HepG2 (cell line): Measurements from ENCODE around the gene LIPT1. TPM values are rescaled to one million over a fixed set of nuclear protein-coding genes. Genes with fewer than 3 reads are reported as not detected.

Experiments used
- ETV6 ChIP-seq: sonication (generic); formaldehyde crosslinking; conservative IDR thresholded peaks from 2 replicates; pipeline ENCODE4 v1.4.0; 2020; ENCODE audit warnings: missing genetic modification reagents
- FOXM1 ChIP-seq: sonication (generic); formaldehyde crosslinking; IDR thresholded peaks from 2 replicates; pipeline ENCODE4 v1.5.0; 2020; ENCODE audit warnings: missing genetic modification reagents
- HMG20B ChIP-seq: conservative IDR thresholded peaks from 2 replicates; pipeline ENCODE4 v1.6.1; 2016; ENCODE audit warnings: missing genetic modification reagents, missing compliant biosample characterization
- KDM5B ChIP-seq: sonication (generic); formaldehyde crosslinking; IDR thresholded peaks from 2 replicates; pipeline ENCODE4 v1.4.0; 2020; ENCODE audit warnings: missing genetic modification reagents, mild to moderate bottlenecking, borderline replicate concordance
- MEIS2 ChIP-seq: sonication (generic); formaldehyde crosslinking; IDR thresholded peaks from 2 replicates; pipeline ENCODE4 v1.9.0; 2021; ENCODE audit warnings: mild to moderate bottlenecking, missing genetic modification reagents
- MYC ChIP-seq: sonication (generic); formaldehyde crosslinking; IDR thresholded peaks from 2 replicates; pipeline ENCODE4 v1.9.0; 2021; ENCODE audit warnings: missing genetic modification reagents, borderline replicate concordance
- MZF1 ChIP-seq: sonication (generic); formaldehyde crosslinking; IDR thresholded peaks from 2 replicates; pipeline ENCODE4 v1.8.1; 2023; ENCODE audit warnings: mild to moderate bottlenecking, missing genetic modification reagents, borderline replicate concordance
- NR2F6 ChIP-seq, 2 experiments: IDR thresholded peaks; 2 replicates each; pipeline ENCODE4 v1.6.1; 2016; ENCODE audit warnings: antibody characterized with exemption in 1 of 2, mild to moderate bottlenecking in 1 of 2
- RORA ChIP-seq: sonication (generic); formaldehyde crosslinking; IDR thresholded peaks from 2 replicates; pipeline ENCODE4 v1.5.0; 2020; ENCODE audit warnings: mild to moderate bottlenecking, missing genetic modification reagents, moderate library complexity
- SIN3A ChIP-seq: IDR thresholded peaks from 2 replicates; pipeline ENCODE4 v1.6.1; 2011; ENCODE audit warnings: low read depth, mild to moderate bottlenecking, control low read depth, low read length, borderline replicate concordance
- ZFP36L1 ChIP-seq: sonication (generic); formaldehyde crosslinking; IDR thresholded peaks from 2 replicates; pipeline ENCODE4 v1.8.0; 2022; ENCODE audit warnings: mild to moderate bottlenecking, missing genetic modification reagents, moderate library complexity
- ZFX ChIP-seq: sonication (generic); formaldehyde crosslinking; IDR thresholded peaks from 2 replicates; pipeline ENCODE4 v1.4.0; 2020; ENCODE audit warnings: mild to moderate bottlenecking, low read depth, missing genetic modification reagents, moderate library complexity
- ZNF292 ChIP-seq: sonication (generic); formaldehyde crosslinking; IDR thresholded peaks from 2 replicates; pipeline ENCODE4 v1.8.1; 2022; ENCODE audit warnings: mild to moderate bottlenecking, low read depth, missing genetic modification reagents, borderline replicate concordance
- ZNF460 ChIP-seq: sonication (generic); formaldehyde crosslinking; IDR thresholded peaks from 2 replicates; pipeline ENCODE4 v1.5.1; 2020; ENCODE audit warnings: missing genetic modification reagents, mild to moderate bottlenecking, borderline replicate concordance
- ZNF724P ChIP-seq: sonication (generic); formaldehyde crosslinking; IDR thresholded peaks from 2 replicates; pipeline ENCODE4 v1.8.0; 2022; ENCODE audit warnings: missing genetic modification reagents, borderline replicate concordance
- ZNF746 ChIP-seq: sonication (generic); formaldehyde crosslinking; IDR thresholded peaks from 2 replicates; pipeline ENCODE4 v1.8.0; 2022; ENCODE audit warnings: mild to moderate bottlenecking, missing genetic modification reagents
- ZNF747 ChIP-seq: sonication (generic); formaldehyde crosslinking; IDR thresholded peaks from 2 replicates; pipeline ENCODE4 v1.8.1; 2023; ENCODE audit warnings: missing genetic modification reagents, mild to moderate bottlenecking, borderline replicate concordance
- polyA plus RNA-seq, 8 experiments: library from polyadenylated mRNA; depleted of rRNA in 3 of 8; stranded (reverse) in 7 of 8; unstranded in 1 of 8; fragments of >200 nt; fragmentation: Illumina TruSeq in 4 of 8; extraction: Trizol in 4 of 8; gene quantifications; 2 replicates each; pipeline versions ENCODE4 v1.2.1 to v1.2.3, GENCODE V29; 2011 to 2016; ENCODE audit warnings: low read depth in 4 of 8, missing spikeins in 1 of 8, mixed read lengths in 1 of 8; ENCODE audit not compliant: insufficient read depth in 1 of 8
- total RNA-seq, 5 experiments: library from RNA; depleted of rRNA; stranded (reverse); fragments of >200 nt; fragmentation: Illumina TruSeq; extraction: Trizol; gene quantifications; 2 replicates each; pipeline ENCODE4 v1.2.3, GENCODE V29; 2016; ENCODE audit warnings: low read depth in 1 of 5
- TF ChIP-seq, protein P1 (sequence below): sonication (generic); formaldehyde crosslinking; IDR thresholded peaks from 2 replicates; pipeline ENCODE4 v1.4.0; 2020; ENCODE audit warnings: missing genetic modification reagents, borderline replicate concordance
- TF ChIP-seq, protein P2 (sequence below): sonication (generic); formaldehyde crosslinking; conservative IDR thresholded peaks from 2 replicates; pipeline ENCODE4 v1.5.0; 2020; ENCODE audit warnings: missing genetic modification reagents
- TF ChIP-seq, protein P3 (sequence below): sonication (generic); formaldehyde crosslinking; IDR thresholded peaks from 2 replicates; pipeline ENCODE4 v1.8.0; 2022; ENCODE audit warnings: missing genetic modification reagents, mild to moderate bottlenecking, inconsistent platforms, borderline replicate concordance
- TF ChIP-seq, protein P4 (sequence below): sonication (generic); formaldehyde crosslinking; IDR thresholded peaks from 2 replicates; pipeline ENCODE4 v1.5.1; 2020; ENCODE audit warnings: mild to moderate bottlenecking, missing genetic modification reagents

The LIPT1 gene
- total and polyA plus RNA-seq, 2 of the 13 experiments (the other 11 are each of a cell fraction or from before 2014, with no cell fraction given): 8.0 to 9.6 TPM

DNA sequence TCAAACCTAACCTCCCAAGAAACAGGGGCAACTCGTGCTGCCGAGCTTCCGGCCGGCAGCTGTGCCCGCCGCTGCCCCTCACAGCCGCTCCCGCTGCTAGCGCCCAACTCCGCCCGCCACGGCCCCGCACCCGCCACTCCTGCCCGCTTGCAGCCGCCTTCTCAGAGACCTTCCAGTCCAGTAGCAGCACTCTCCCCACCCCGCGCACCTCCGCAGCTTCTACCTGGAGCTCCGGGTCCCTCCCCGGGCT lies 14.0 kb upstream of the LIPT1 start (continued):
- peak; percentile 76; the same call in 1 of the 2 replicates for TF ChIP-seq ZFX (CRISPR knock-in tag)
- TF ChIP-seq, protein P1, sequence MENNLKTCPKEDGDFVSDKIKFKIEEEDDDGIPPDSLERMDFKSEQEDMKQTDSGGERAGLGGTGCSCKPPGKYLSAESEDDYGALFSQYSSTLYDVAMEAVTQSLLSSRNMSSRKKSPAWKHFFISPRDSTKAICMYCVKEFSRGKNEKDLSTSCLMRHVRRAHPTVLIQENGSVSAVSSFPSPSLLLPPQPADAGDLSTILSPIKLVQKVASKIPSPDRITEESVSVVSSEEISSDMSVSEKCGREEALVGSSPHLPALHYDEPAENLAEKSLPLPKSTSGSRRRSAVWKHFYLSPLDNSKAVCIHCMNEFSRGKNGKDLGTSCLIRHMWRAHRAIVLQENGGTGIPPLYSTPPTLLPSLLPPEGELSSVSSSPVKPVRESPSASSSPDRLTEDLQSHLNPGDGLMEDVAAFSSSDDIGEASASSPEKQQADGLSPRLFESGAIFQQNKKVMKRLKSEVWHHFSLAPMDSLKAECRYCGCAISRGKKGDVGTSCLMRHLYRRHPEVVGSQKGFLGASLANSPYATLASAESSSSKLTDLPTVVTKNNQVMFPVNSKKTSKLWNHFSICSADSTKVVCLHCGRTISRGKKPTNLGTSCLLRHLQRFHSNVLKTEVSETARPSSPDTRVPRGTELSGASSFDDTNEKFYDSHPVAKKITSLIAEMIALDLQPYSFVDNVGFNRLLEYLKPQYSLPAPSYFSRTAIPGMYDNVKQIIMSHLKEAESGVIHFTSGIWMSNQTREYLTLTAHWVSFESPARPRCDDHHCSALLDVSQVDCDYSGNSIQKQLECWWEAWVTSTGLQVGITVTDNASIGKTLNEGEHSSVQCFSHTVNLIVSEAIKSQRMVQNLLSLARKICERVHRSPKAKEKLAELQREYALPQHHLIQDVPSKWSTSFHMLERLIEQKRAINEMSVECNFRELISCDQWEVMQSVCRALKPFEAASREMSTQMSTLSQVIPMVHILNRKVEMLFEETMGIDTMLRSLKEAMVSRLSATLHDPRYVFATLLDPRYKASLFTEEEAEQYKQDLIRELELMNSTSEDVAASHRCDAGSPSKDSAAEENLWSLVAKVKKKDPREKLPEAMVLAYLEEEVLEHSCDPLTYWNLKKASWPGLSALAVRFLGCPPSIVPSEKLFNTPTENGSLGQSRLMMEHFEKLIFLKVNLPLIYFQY (CRISPR knock-in tag): no peak
- TF ChIP-seq HMG20B (CRISPR knock-in tag): 0 out of 2 replicates have a peak, but pooled peaks have one; percentile 4
- TF ChIP-seq MYC (CRISPR knock-in tag): no peak
- 0 out of 2 replicates have a peak, but pooled peaks have one; percentile 52 for TF ChIP-seq ZNF746 (CRISPR knock-in tag)
- TF ChIP-seq RORA: no peak
- no peak; the same call in 1 of the 2 replicates for TF ChIP-seq ZFP36L1
- peak; percentile 94; the same call in 1 of the 2 replicates for TF ChIP-seq SIN3A
- TF ChIP-seq MZF1: no peak
- no peak for TF ChIP-seq NR2F6 (IDR thresholded peaks at IDR 0.05)
- TF ChIP-seq NR2F6 (CRISPR knock-in tag; IDR thresholded peaks at IDR 0.05): no peak
- peak; percentile 66; the same call in 1 of the 2 replicates for TF ChIP-seq KDM5B (CRISPR knock-in tag)
- peak; percentile 73 for TF ChIP-seq ZNF747 (CRISPR knock-in tag)
- no peak for TF ChIP-seq ZNF724P (CRISPR knock-in tag)
- TF ChIP-seq, protein P2, sequence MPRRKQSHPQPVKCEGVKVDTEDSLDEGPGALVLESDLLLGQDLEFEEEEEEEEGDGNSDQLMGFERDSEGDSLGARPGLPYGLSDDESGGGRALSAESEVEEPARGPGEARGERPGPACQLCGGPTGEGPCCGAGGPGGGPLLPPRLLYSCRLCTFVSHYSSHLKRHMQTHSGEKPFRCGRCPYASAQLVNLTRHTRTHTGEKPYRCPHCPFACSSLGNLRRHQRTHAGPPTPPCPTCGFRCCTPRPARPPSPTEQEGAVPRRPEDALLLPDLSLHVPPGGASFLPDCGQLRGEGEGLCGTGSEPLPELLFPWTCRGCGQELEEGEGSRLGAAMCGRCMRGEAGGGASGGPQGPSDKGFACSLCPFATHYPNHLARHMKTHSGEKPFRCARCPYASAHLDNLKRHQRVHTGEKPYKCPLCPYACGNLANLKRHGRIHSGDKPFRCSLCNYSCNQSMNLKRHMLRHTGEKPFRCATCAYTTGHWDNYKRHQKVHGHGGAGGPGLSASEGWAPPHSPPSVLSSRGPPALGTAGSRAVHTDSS (CRISPR knock-in tag): no peak
- no peak for TF ChIP-seq MEIS2 (CRISPR knock-in tag)
- TF ChIP-seq, protein P3, sequence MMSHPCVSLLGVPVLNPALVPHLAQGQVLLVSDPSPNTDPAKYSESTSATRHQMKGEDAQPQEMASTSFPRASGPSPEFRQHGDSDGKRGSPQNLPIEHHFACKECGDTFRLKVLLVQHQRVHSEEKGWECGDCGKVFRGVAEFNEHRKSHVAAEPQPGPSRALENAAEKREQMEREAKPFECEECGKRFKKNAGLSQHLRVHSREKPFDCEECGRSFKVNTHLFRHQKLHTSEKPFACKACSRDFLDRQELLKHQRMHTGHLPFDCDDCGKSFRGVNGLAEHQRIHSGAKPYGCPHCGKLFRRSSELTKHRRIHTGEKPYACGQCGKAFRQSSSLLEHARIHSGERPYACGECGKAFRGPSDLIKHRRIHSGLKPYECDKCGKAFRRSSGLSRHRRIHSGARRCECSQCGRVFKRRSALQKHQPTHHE: 0 out of 2 replicates have a peak, but pooled peaks have one; percentile 54
- peak; percentile 94; the same call in 1 of the 2 replicates for TF ChIP-seq ZNF292
- TF ChIP-seq, protein P4, sequence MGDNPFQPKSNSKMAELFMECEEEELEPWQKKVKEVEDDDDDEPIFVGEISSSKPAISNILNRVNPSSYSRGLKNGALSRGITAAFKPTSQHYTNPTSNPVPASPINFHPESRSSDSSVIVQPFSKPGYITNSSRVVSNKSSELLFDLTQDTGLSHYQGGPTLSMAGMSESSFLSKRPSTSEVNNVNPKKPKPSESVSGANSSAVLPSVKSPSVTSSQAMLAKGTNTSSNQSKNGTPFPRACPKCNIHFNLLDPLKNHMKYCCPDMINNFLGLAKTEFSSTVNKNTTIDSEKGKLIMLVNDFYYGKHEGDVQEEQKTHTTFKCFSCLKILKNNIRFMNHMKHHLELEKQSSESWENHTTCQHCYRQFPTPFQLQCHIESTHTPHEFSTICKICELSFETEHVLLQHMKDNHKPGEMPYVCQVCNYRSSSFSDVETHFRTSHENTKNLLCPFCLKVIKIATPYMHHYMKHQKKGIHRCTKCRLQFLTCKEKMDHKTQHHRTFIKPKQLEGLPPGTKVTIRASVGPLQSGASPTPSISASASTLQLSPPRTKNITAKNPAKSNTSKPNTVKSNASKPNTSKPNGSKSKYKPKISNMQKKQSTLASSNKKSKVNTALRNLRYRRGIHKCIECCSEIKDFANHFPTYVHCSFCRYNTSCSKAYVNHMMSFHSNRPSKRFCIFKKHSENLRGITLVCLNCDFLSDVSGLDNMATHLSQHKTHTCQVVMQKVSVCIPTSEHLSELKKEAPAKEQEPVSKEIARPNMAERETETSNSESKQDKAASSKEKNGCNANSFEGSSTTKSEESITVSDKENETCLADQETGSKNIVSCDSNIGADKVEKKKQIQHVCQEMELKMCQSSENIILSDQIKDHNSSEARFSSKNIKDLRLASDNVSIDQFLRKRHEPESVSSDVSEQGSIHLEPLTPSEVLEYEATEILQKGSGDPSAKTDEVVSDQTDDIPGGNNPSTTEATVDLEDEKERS (CRISPR knock-in tag): no peak
- no peak; the same call in 1 of the 2 replicates for TF ChIP-seq ETV6 (CRISPR knock-in tag)
- TF ChIP-seq ZNF460 (CRISPR knock-in tag): no peak
- 0 out of 2 replicates have a peak, but pooled peaks have one; percentile 32 for TF ChIP-seq FOXM1 (CRISPR knock-in tag)
